Tibial artery (tissue), 4 donors: ENCODE data around the gene AKIRIN1.
A peak's percentile ranks its signal among the peaks of the same experiment; 100 is the strongest.
"Not testable (repeated sequence)": the region's sequence is repeated elsewhere in the genome, so short reads cannot be mapped to it uniquely, and the experiment has no call there.

Source experiments
- DNase-seq, 2 donors: peaks; one replicate each; pipeline ENCODE4 v3.0.0-alpha.2; 2019
- H3K27ac ChIP-seq, 2 donors: fragments of 200-600 bp; sonication (generic) in 1 of 2; 1 replicate in 1 of 2; 2 replicates in 1 of 2; pipeline ENCODE4 v1.5.1; 2018 to 2019; ENCODE audit warnings: mild to moderate bottlenecking in 1 of 2
- H3K27me3 ChIP-seq, 2 donors: fragments of 200-600 bp; sonication (generic) in 1 of 2; one replicate each; pipeline versions ENCODE4 v1.5.1 to v1.6.0; 2016 to 2019
- H3K36me3 ChIP-seq, 3 donors: fragments of 200-600 bp; sonication (generic) in 2 of 3; one replicate each; pipeline ENCODE4 v1.5.1; 2016 to 2019; ENCODE audit warnings: mild to moderate bottlenecking in 2 of 3
- H3K4me1 ChIP-seq, 4 donors: fragments of 200-600 bp; sonication (generic) in 2 of 4; 1 replicate in 3 of 4; 2 replicates in 1 of 4; pipeline ENCODE4 v1.5.1; 2016 to 2019
- H3K4me3 ChIP-seq, 2 donors: fragments of 200-600 bp; sonication (generic) in 1 of 2; 1 replicate in 1 of 2; 2 replicates in 1 of 2; pipeline ENCODE4 v1.5.1; 2018 to 2019; ENCODE audit warnings: mild to moderate bottlenecking in 2 of 2
- H3K9me3 ChIP-seq, 3 donors: fragments of 200-600 bp; sonication (generic) in 1 of 3; one replicate each; pipeline ENCODE4 v1.5.1; 2016 to 2019
- intact Hi-C: fragments of 100-400 bp; cut with DNase I; formaldehyde crosslinking; loops from one replicate; pipeline ENCODE4 v1.15.0; 2023; ENCODE audit warnings: low total_unique reads
- TF ChIP-seq, protein P1 (sequence below), 2 experiments: fragments of 200-600 bp in 1 of 2; fragments of 450-650 bp in 1 of 2; IDR thresholded peaks; one replicate each; pipeline ENCODE4 v1.5.1; 2017 to 2019; ENCODE audit warnings: antibody characterized with exemption in 2 of 2, mild to moderate bottlenecking in 1 of 2, moderate library complexity in 1 of 2

AKIRIN1 gene

DNA sequence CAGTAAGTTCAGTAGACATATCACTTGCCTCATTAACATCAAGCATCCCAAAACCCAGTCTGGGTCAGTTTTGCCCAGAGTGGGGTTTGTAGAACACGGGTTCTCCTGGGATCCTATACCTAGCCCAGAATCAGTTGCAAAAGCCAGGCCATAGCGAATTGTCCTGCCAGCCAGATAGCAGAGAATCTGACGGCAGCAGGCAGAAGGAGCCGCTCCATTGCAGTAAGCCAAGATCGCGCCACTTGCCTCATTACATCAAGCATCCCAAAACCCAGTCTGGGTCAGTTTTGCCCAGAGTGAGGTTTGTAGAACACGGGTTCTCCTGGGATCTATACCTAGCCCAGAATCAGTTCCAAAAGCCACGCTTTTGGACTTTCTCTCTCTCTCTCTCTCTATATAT, 54.2 kb downstream of the AKIRIN1 start:
- Histone ChIP-seq H3K27me3 (no peaks in the 10 kb centered on the region), H3K36me3 (peaks cover 8 to 61% (median 26%) of the 10 kb centered on the region in 3 donors), H3K9me3 (no peaks in the 10 kb centered on the region), H3K27ac (no peak overlapping the region), H3K4me1 (peaks cover 0 to 25% (median 9%) of the 10 kb centered on the region in 4 donors), H3K4me3 (no peak overlapping the region)
- DNase-seq: peak in 1 of 2 donors; percentile 9
- TF ChIP-seq, protein P1, sequence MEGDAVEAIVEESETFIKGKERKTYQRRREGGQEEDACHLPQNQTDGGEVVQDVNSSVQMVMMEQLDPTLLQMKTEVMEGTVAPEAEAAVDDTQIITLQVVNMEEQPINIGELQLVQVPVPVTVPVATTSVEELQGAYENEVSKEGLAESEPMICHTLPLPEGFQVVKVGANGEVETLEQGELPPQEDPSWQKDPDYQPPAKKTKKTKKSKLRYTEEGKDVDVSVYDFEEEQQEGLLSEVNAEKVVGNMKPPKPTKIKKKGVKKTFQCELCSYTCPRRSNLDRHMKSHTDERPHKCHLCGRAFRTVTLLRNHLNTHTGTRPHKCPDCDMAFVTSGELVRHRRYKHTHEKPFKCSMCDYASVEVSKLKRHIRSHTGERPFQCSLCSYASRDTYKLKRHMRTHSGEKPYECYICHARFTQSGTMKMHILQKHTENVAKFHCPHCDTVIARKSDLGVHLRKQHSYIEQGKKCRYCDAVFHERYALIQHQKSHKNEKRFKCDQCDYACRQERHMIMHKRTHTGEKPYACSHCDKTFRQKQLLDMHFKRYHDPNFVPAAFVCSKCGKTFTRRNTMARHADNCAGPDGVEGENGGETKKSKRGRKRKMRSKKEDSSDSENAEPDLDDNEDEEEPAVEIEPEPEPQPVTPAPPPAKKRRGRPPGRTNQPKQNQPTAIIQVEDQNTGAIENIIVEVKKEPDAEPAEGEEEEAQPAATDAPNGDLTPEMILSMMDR (IDR thresholded peaks at IDR 0.05): no peak
- intact Hi-C loops: no loop called here

DNA sequence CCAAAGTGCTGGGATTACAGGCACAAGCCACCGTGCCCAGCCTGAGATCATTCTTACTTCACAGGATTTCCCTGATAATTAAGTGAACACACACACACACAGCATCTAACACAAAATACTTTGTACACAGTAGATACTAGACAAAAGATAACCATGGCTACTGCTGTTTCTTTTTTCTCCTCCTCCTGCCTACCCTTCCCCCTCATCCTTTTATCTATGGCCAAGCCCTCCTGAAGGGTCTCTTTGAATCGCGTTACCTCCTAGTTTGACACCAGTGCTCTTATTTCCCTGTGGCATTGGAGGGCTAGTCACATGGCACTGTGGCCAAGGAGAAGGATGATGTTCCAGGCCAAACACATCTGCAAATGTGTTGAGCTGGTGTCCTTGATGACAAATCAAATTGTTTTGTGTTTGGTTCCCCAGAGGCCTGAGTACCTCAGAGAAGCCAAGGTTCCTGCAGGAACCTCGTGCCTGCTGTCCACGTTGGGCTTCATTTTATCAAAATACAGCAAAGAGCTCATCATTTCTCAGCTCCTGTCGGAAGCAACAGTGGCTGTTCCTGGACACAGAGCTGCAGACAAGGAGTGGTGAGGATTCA, 55.6 kb downstream of the AKIRIN1 start:
- Histone ChIP-seq H3K27ac (peak overlapping the region; percentile 70 to 87), H3K4me1 (peaks cover 0 to 25% (median 9%) of the 10 kb centered on the region in 4 donors), H3K27me3 (no peaks in the 10 kb centered on the region), H3K36me3 (peaks cover 0 to 47% (median 15%) of the 10 kb centered on the region in 3 donors), H3K4me3 (no peak overlapping the region), H3K9me3 (no peaks in the 10 kb centered on the region)
- intact Hi-C loops: no loop called here
- peak in 1 of 2 donors; percentile 48 for DNase-seq
- TF ChIP-seq, protein P1 (IDR thresholded peaks at IDR 0.05): no peak

DNA sequence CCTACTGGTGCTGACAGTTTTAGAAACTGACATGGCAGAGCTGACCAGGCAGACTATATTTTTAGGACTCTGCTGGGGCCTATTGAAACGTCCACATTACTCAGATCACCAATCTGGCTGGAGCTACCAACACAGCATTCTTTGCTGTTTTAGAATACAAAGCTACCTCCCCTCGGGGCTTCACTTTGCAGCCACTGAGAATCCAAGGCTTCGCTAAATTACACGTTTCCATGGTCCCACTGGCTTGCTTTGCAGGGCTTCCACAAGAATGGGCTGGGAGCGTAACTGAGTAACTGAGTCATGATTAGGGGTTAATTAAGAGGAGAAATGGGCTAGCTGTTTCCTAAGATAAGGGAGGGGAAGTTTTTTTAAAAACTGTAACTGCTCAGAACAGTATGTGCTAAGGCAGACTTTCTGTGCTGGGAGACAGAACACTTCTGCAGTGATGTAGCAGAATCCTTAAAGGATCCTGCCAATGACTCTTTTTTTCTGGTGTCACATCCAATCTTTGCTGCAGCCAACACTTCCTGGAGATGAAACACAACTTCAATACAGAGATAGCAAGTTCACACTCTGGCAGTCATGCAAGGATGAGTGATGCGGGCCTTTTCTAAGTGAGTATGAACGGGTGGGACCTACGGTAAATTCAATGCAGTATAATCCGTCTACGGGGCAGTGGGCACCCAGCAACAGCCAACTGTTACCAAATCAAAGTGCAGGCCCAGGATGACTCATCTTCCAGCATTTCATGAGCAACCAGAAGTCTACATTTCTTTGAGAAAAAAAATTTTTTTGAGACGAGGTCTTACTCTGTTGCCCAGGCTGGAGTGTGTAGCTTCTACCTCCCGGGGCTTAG, 56.5 kb downstream of the AKIRIN1 start:
- Histone ChIP-seq H3K4me1 (peaks cover 0 to 25% (median 9%) of the 10 kb centered on the region in 4 donors), H3K4me3 (no peak overlapping the region), H3K27ac (peak overlapping the region; percentile 70 to 87), H3K27me3 (no peaks in the 10 kb centered on the region), H3K9me3 (no peaks in the 10 kb centered on the region), H3K36me3 (peaks cover 0 to 38% (median 6%) of the 10 kb centered on the region in 3 donors)
- TF ChIP-seq, protein P1 (IDR thresholded peaks at IDR 0.05): no peak
- peak; percentile 79 to 80 for DNase-seq
- intact Hi-C loops: no loop called here

DNA sequence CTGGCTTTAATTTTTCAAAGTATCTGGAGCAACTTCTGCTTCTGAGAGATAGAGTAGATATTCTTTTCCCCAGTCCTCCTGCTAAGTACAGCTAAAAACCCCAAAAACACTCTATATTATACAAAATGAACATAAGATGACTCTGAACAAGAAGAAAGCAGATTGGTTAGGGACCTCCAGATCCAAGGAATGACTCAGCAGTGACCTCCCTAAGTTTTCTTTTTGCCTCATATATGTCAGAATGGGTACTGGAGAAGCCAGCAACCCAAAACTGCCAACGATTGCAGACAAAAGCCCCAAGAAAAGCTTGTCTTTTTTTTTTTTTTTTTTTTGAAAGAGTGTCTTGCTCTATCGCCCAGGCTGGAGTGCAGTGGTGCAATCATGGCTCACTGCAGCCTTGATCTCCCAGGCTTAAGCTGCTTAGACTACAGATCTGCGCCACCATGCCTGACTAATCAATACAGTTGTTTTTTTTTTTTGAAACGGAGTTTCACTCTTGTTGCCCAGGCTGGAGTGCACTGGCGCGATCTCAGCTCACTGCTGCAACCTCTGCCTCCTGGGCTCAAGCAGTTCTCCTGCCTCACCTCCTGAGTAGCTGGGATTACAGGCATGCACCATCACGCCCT, 57.8 kb downstream of the AKIRIN1 start:
- Histone ChIP-seq H3K4me1 (peaks cover 0 to 25% (median 9%) of the 10 kb centered on the region in 4 donors), H3K4me3 (no peak overlapping the region), H3K36me3 (peaks cover 0 to 26% (median 0%) of the 10 kb centered on the region in 3 donors), H3K9me3 (no peaks in the 10 kb centered on the region), H3K27me3 (no peaks in the 10 kb centered on the region), H3K27ac (peak overlapping the region; percentile 70 to 87)
- DNase-seq: no peak
- TF ChIP-seq, protein P1 (IDR thresholded peaks at IDR 0.05): no peak
- intact Hi-C loops: no loop called here

DNA sequence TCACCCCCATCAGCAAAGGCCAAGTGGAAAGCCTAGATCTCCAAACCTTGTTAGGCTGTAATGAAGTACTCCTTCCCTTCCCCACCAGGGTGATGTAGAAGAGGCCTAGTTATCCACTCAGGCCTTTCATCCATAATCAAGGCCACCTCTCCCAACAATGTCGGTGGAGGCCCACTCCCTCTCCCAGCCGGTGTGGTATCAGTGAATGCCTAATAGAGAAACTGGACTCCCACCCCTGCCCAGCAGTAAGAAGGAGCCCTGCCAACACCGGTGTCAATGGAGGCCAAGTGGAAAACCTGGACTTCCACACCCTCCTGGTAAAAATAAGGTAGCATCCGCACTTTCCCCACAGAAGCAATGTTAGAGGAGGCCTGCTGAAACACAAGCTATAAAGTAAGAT, 58.9 kb downstream of the AKIRIN1 start:
- H3K27ac ChIP-seq: no peak overlapping the region
- intact Hi-C loops: no loop called here
- no peaks in the 10 kb centered on the region for H3K9me3 ChIP-seq
- no peak overlapping the region for H3K4me3 ChIP-seq
- DNase-seq: peak in 1 of 2 donors; percentile 60
- H3K27me3 ChIP-seq: no peaks in the 10 kb centered on the region
- H3K4me1 ChIP-seq: peaks cover 0 to 25% (median 9%) of the 10 kb centered on the region in 4 donors
- peaks cover 0 to 21% (median 0%) of the 10 kb centered on the region in 3 donors for H3K36me3 ChIP-seq
- TF ChIP-seq, protein P1 (IDR thresholded peaks at IDR 0.05): no peak

DNA sequence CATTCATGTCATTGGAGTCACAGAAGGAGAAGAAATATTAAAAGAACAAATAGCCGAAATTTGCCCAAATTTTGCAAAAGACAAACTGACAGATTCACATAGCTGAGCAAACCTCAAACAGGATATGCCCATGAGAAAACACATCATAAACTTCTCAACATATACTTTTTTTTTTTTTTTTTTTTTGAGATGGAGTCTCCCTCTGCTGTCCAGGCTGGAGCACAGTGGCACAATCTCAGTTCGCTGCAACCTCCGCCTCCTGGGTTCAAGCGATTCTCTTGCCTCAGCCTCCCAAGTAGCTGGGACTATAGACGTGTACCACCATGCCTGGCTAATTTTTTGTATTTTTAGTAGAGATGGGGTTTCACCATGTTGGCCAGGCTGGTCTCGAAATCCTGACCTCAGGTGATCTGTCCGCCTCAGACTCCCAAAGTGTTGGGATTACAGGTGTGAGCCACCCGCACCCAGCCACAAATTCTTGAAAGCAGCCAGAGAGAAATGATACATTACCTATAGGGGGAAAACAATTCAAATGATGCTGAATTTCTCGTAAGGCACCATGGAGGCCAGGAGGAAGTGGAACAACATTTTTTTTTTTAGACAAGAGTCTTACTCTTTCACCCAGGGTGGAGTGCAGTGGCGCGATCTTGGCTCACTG, 60.2 kb downstream of the AKIRIN1 start:
- H3K9me3 ChIP-seq, H3K27ac ChIP-seq, intact Hi-C loops, H3K27me3 ChIP-seq, H3K4me3 ChIP-seq: not testable (repeated sequence)
- peaks cover 0 to 25% (median 9%) of the 10 kb centered on the region in 4 donors for H3K4me1 ChIP-seq
- DNase-seq: peak in 1 of 2 donors; percentile 20
- H3K36me3 ChIP-seq: peaks cover 0 to 21% (median 0%) of the 10 kb centered on the region in 3 donors
